ENCODE measurements around the gene MUC6. TPM values are rescaled to one million over a fixed set of nuclear protein-coding genes. Genes with fewer than 3 reads are reported as not detected.

Gene MUC6
- total and polyA plus RNA-seq, 2 of the 8 experiments (the other 6 are each of a cell fraction or from before 2014, with no cell fraction given) = not detected

GRCh38 chr11:990101-990500, 46.4 kb downstream of the MUC6 start (continued):
- TF ChIP-seq KDM4A (IDR thresholded peaks at IDR 0.05; ENCODE audit: low read depth, low read length, severe bottlenecking) (no peak), EP300 (IDR thresholded peaks at IDR 0.05; ENCODE audit: borderline replicate concordance in 1 of 2, low read depth in 2 of 2, low read length in 2 of 2) (no peak), ZNF274 (IDR thresholded peaks at IDR 0.05; ENCODE audit: borderline replicate concordance, extremely low read depth, low read length) (no peak), RXRA (IDR thresholded peaks at IDR 0.05; ENCODE audit: insufficient read depth, low read depth, low read length) (no peak)

Data from H1 (cell line).